HCT116 (cell line): ENCODE data around the gene CNPY4. TPM values are rescaled to one million over a fixed set of nuclear protein-coding genes. Genes with fewer than 3 reads are reported as not detected.

Source experiments
- ATAC-seq: fragments of 200-7000 bp; cut with Tn5 transposase; 2 replicates; pipeline ENCODE4 v1.9.1; 2020; ENCODE audit warnings: mild to moderate bottlenecking, moderate library complexity
- BruUV-seq: library from RNA; stranded (reverse); fragments of 400-500 nt; replicated peaks from 2 replicates; lab custom pipeline; 2021; lab: Mats Ljungman, UMichigan
- CTCF ChIA-PET: fragments of 300-600 bp; sonication (Branson Sonifier 250); formaldehyde crosslinking; loops from one replicate; lab custom pipeline; 2021; ENCODE audit warnings: antibody characterized with exemption; lab: Charles Lee
- POLR2A ChIA-PET: fragments of 300-600, 350-600 bp; sonication (Branson Sonifier 250); formaldehyde crosslinking; loops from one replicate; lab custom pipeline; 2021; ENCODE audit warnings: antibody characterized with exemption; lab: Charles Lee
- RAD21 ChIA-PET, 2 experiments: fragments of 300-600 bp; sonication (Branson Sonifier 250); formaldehyde crosslinking; loops; one replicate each; lab custom pipeline; 2023; ENCODE audit warnings: low total read pairs in 2 of 2; ENCODE audit not compliant: uncharacterized antibody in 2 of 2, unreplicated experiment in 2 of 2, low non-redundant PET in 1 of 2; lab: Charles Lee
- DNase-seq: peaks from one replicate; pipeline ENCODE4 v3.0.0-alpha.2; 2010; ENCODE audit warnings: low read depth, low spot score
- H2AFZ ChIP-seq: fragments of 200-600 bp; shearing (Covaris generic), sonication (generic); 2 replicates; pipeline ENCODE4 v1.6.1; 2017; ENCODE audit warnings: low read depth, mixed run types, mixed read lengths, antibody characterized with exemption, low read length; ENCODE audit not compliant: poor library complexity, severe bottlenecking
- H3K27ac ChIP-seq: 2 replicates; pipeline ENCODE4 v1.5.1; 2012; ENCODE audit warnings: low read depth, low read length
- H3K27me3 ChIP-seq: fragments of 200-600 bp; sonication (generic); 2 replicates; pipeline ENCODE4 v1.6.1; 2016; ENCODE audit warnings: mixed run types, low read length, mixed read lengths; ENCODE audit not compliant: insufficient read depth
- H3K36me3 ChIP-seq, 2 experiments: fragments of 200-500 bp in 1 of 2; fragments of 200-600 bp in 1 of 2; sonication (Bioruptor generic) in 1 of 2; sonication (generic) in 1 of 2; 2 replicates each; pipeline versions ENCODE4 v1.5.1 to v1.6.1; 2014 to 2016; ENCODE audit warnings: low read length in 2 of 2, inconsistent platforms in 1 of 2, mixed read lengths in 1 of 2, mixed run types in 1 of 2; ENCODE audit not compliant: insufficient read depth in 2 of 2, control insufficient read depth in 1 of 2
- H3K4me1 ChIP-seq, 2 experiments: fragments of 200-600 bp in 1 of 2; sonication (generic) in 1 of 2; 2 replicates each; pipeline versions ENCODE4 v1.5.1 to v1.6.1; 2012 to 2017; ENCODE audit warnings: low read length in 2 of 2, inconsistent platforms in 1 of 2, mild to moderate bottlenecking in 1 of 2, mixed read lengths in 1 of 2, mixed run types in 1 of 2, moderate library complexity in 1 of 2; ENCODE audit not compliant: insufficient read depth in 2 of 2, control insufficient read depth in 1 of 2
- H3K4me2 ChIP-seq: fragments of 200-600 bp; sonication (generic); 2 replicates; pipeline ENCODE4 v1.6.1; 2017; ENCODE audit warnings: mixed run types, low read length, mixed read lengths
- H3K4me3 ChIP-seq, 2 experiments: fragments of 200-600 bp in 1 of 2; sonication (generic) in 1 of 2; replicated peaks in 1 of 2; 2 replicates each; pipeline ENCODE4 v1.5.1; 2011 to 2016; ENCODE audit warnings: low read length in 2 of 2, control low read depth in 1 of 2, low read depth in 1 of 2, mild to moderate bottlenecking in 1 of 2, mixed read lengths in 1 of 2, mixed run types in 1 of 2
- H3K79me2 ChIP-seq: fragments of 200-600 bp; sonication (generic); 2 replicates; pipeline ENCODE4 v1.6.1; 2017; ENCODE audit warnings: mild to moderate bottlenecking, mixed run types, low read length, moderate library complexity, mixed read lengths; ENCODE audit not compliant: insufficient read depth
- H3K9ac ChIP-seq: fragments of 200-600 bp; sonication (generic); 2 replicates; pipeline ENCODE4 v1.6.1; 2016; ENCODE audit warnings: low read length, mixed read lengths
- H3K9me2 ChIP-seq: fragments of 200-600 bp; sonication (generic), shearing (Covaris generic); 2 replicates; pipeline ENCODE4 v1.6.1; 2017; ENCODE audit warnings: mixed run types, mild to moderate bottlenecking, moderate library complexity; ENCODE audit not compliant: insufficient read depth
- H3K9me3 ChIP-seq, 2 experiments: fragments of 200-500 bp in 1 of 2; fragments of 200-600 bp in 1 of 2; sonication (Bioruptor generic) in 1 of 2; sonication (generic) in 1 of 2; 2 replicates each; pipeline ENCODE4 v1.6.1; 2014 to 2017; ENCODE audit warnings: low read length in 2 of 2, mixed read lengths in 2 of 2, inconsistent platforms in 1 of 2, low read depth in 1 of 2, mild to moderate bottlenecking in 1 of 2, mixed run types in 1 of 2, moderate library complexity in 1 of 2; ENCODE audit not compliant: control insufficient read depth in 1 of 2, insufficient read depth in 1 of 2
- H4K20me1 ChIP-seq: fragments of 200-600 bp; sonication (generic), shearing (Covaris generic); 2 replicates; pipeline ENCODE4 v1.6.1; 2017; ENCODE audit warnings: mixed run types, mild to moderate bottlenecking, moderate library complexity; ENCODE audit not compliant: insufficient read depth
- CBX3 ChIP-seq: IDR thresholded peaks from 2 replicates; pipeline ENCODE4 v1.6.1; 2012; ENCODE audit warnings: low read depth
- CTCF ChIP-seq, 3 experiments: fragments of 200-600 bp in 1 of 3; sonication (generic) in 1 of 3; IDR thresholded peaks in 2 of 3; conservative IDR thresholded peaks in 1 of 3; 2 replicates each; pipeline ENCODE4 v1.5.1; 2012 to 2017; ENCODE audit warnings: low read depth in 2 of 3, low read length in 2 of 3, antibody characterized with exemption in 1 of 3, borderline replicate concordance in 1 of 3, control low read depth in 1 of 3, mild to moderate bottlenecking in 1 of 3, mixed read lengths in 1 of 3, mixed run types in 1 of 3, moderate library complexity in 1 of 3; ENCODE audit not compliant: insufficient read depth in 1 of 3
- EGR1 ChIP-seq: IDR thresholded peaks from 2 replicates; pipeline ENCODE4 v1.6.1; 2012; ENCODE audit warnings: low read depth
- EZH2phosphoT487 ChIP-seq: fragments of 200-600 bp; IDR thresholded peaks from 2 replicates; pipeline ENCODE4 v1.6.1; 2018; ENCODE audit warnings: antibody characterized with exemption, borderline replicate concordance
- FOSL1 ChIP-seq: IDR thresholded peaks from 2 replicates; pipeline ENCODE4 v1.6.1; 2012; ENCODE audit warnings: low read depth
- REST ChIP-seq: IDR thresholded peaks from 2 replicates; pipeline ENCODE4 v1.6.1; 2012; ENCODE audit warnings: low read depth
- SIN3A ChIP-seq: IDR thresholded peaks from 2 replicates; pipeline ENCODE4 v1.6.1; 2012; ENCODE audit warnings: low read depth
- SP1 ChIP-seq: IDR thresholded peaks from 2 replicates; pipeline ENCODE4 v1.6.1; 2012; ENCODE audit warnings: low read depth
- TCF7L2 ChIP-seq: IDR thresholded peaks from 2 replicates; pipeline ENCODE4 v1.7.0; 2011; ENCODE audit warnings: borderline replicate concordance, inconsistent platforms; ENCODE audit not compliant: insufficient read depth, insufficient read length; ENCODE audit errors: extremely low read depth
- YY1 ChIP-seq: IDR thresholded peaks from 2 replicates; pipeline ENCODE4 v1.6.1; 2011; ENCODE audit warnings: low read length, low read depth, moderate library complexity, mild to moderate bottlenecking; ENCODE audit not compliant: insufficient replicate concordance; ENCODE audit errors: extremely low read depth
- ZNF274 ChIP-seq: fragments of 200-500 bp; sonication (Bioruptor generic); IDR thresholded peaks from 2 replicates; pipeline ENCODE4 v1.6.1; 2014; ENCODE audit warnings: mild to moderate bottlenecking, low read depth, low read length, inconsistent platforms
- intact Hi-C: fragments of 100-400 bp; cut with micrococcal nuclease; formaldehyde crosslinking; loops from 2 replicates; pipeline ENCODE4 v1.10.0; 2022
- total RNA-seq: library from RNA; stranded (reverse); gene quantifications from one replicate; pipeline ENCODE4 v1.2.1, GENCODE V29; 2021; ENCODE audit not compliant: unreplicated experiment
- TF ChIP-seq, protein P1 (sequence below): IDR thresholded peaks from 2 replicates; pipeline ENCODE4 v1.6.1; 2012

The CNPY4 gene
- total RNA-seq, 1 experiment from 2014 or later: 2.6 TPM

DNA sequence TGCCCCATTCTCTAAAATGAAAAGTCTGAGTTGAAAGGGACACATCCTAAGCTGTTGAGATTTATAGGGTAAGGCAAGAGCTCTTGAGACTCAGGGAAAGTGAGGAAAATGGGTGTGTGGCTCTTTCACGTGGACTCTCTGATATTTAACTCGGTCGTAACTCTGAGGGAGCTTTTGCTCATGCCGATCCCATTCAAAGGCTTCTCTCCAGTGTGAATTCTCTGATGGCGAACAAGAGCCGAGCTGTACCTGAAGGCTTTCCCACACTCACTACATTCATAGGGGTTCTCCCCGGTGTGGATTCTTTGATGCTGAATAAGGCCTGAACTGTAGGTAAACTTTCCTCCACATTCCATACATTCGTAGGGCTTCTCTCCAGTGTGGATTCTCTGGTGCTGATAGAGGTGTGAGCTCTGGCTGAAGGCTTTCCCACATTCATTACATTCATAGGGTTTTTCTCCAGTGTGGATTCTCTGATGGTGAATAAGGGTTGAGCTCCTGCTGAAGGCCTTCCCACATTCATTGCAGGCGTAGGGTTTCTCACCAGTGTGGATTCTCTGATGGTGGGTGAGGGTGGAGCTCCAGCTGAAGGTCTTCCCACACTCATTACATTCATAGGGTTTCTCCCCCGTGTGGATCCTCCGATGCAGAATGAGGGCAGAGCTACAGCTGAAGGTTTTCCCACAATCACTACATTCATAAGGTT, 48.3 kb upstream of the CNPY4 start:
- ChIA-PET RAD21 (interaction anchor here in 1 of 2 experiments (0.6 kb wide), 1 partner anchor 33 kb away, joined by 3 read pairs; no protein-coding TSS in a partner anchor), CTCF (no interaction called here), POLR2A (no interaction called here)
- no peaks in the 10 kb centered on the region for H3K27me3 ChIP-seq
- H3K4me1 ChIP-seq: no peaks in the 10 kb centered on the region
- no peak for ATAC-seq
- no peaks in the 10 kb centered on the region for H3K9me2 ChIP-seq
- no peak overlapping the region for H3K9ac ChIP-seq
- no peak for DNase-seq
- H3K4me3 ChIP-seq: no peak overlapping the region
- H3K36me3 ChIP-seq: peaks cover 60 to 65% of the 10 kb centered on the region in 2 experiments
- intact Hi-C loops: no loop called here
- peaks cover 22 to 29% of the 10 kb centered on the region in 2 experiments; a peak in 3 of 4 replicates for H3K9me3 ChIP-seq
- H4K20me1 ChIP-seq: no peaks in the 10 kb centered on the region
- H3K79me2 ChIP-seq: peaks cover 15% of the 10 kb centered on the region; the same call in 1 of the 2 replicates
- BruUV-seq: no TSS peak
- no peak overlapping the region for H2AFZ ChIP-seq
- H3K4me2 ChIP-seq: no peak overlapping the region
- H3K27ac ChIP-seq: no peak overlapping the region
- peak; percentile 70; the same call in 1 of the 2 replicates for TF ChIP-seq CBX3
- no peak for TF ChIP-seq TCF7L2
- no peak for TF ChIP-seq CTCF (IDR thresholded peaks at IDR 0.05 in 2 of 3, conservative IDR thresholded peaks at IDR 0.05 in 1 of 3; ENCODE audit: borderline replicate concordance in 1 of 3, insufficient read depth in 1 of 3, low read depth in 2 of 3, low read length in 2 of 3)
- TF ChIP-seq, protein P1, sequence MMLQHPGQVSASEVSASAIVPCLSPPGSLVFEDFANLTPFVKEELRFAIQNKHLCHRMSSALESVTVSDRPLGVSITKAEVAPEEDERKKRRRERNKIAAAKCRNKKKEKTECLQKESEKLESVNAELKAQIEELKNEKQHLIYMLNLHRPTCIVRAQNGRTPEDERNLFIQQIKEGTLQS: no peak

DNA sequence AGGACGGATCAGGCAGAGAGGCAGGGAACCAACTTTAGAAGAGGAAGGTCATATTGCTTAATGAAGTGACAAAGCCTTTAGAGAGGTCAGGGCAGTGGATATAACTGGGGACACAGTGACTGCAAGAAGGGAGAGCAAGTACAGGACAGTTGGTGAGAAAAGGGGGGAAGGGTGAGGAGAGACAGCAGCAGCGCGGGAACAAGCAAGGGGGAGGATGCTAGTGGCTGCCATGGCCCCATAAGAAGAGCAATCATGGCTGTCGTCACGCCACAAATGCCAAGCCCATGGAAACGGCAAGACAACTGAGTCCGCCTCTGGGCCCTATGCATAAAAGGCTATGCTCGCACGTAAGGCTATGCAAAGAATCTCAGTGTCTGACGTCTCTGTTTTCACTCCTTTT, 47.0 kb upstream of the CNPY4 start:
- Histone ChIP-seq H3K4me1 (no peaks in the 10 kb centered on the region), H3K9ac (no peak overlapping the region)
- RAD21 ChIA-PET: no interaction called here
- DNase-seq: no peak
- no peak for TF ChIP-seq FOSL1
- TF ChIP-seq SIN3A: no peak
- no peak for TF ChIP-seq REST
- no peak for TF ChIP-seq EGR1
- TF ChIP-seq CBX3: no peak
- TF ChIP-seq YY1: no peak
- TF ChIP-seq EZH2phosphoT487: no peak
- no peak for TF ChIP-seq ZNF274
- no peak for TF ChIP-seq SP1
- TF ChIP-seq, all 23 proteins: peak for 0
- BruUV-seq: no TSS peak
- peaks cover 71 to 72% of the 10 kb centered on the region in 2 experiments for H3K36me3 ChIP-seq
- peaks cover 22 to 29% of the 10 kb centered on the region in 2 experiments; a peak in 3 of 4 replicates for H3K9me3 ChIP-seq
- H2AFZ ChIP-seq: no peak overlapping the region
- ChIA-PET POLR2A (no interaction called here), CTCF (no interaction called here)
- H3K27me3 ChIP-seq: no peaks in the 10 kb centered on the region
- H4K20me1 ChIP-seq: no peaks in the 10 kb centered on the region
- no peak overlapping the region for H3K4me3 ChIP-seq
- H3K9me2 ChIP-seq: no peaks in the 10 kb centered on the region
- H3K4me2 ChIP-seq: no peak overlapping the region
- no peak for ATAC-seq
- H3K27ac ChIP-seq: no peak overlapping the region
- H3K79me2 ChIP-seq: peaks cover 26% of the 10 kb centered on the region
- intact Hi-C loops: no loop called here
